GM21786 (cell line): ENCODE data around the gene FIBCD1.

ENCODE experiments used
- ATAC-seq: cut with Tn5 transposase; IDR thresholded peaks from one replicate; pipeline ENCODE4 v1.9.1; 2021; ENCODE audit not compliant: unreplicated experiment

The FIBCD1 gene

DNA sequence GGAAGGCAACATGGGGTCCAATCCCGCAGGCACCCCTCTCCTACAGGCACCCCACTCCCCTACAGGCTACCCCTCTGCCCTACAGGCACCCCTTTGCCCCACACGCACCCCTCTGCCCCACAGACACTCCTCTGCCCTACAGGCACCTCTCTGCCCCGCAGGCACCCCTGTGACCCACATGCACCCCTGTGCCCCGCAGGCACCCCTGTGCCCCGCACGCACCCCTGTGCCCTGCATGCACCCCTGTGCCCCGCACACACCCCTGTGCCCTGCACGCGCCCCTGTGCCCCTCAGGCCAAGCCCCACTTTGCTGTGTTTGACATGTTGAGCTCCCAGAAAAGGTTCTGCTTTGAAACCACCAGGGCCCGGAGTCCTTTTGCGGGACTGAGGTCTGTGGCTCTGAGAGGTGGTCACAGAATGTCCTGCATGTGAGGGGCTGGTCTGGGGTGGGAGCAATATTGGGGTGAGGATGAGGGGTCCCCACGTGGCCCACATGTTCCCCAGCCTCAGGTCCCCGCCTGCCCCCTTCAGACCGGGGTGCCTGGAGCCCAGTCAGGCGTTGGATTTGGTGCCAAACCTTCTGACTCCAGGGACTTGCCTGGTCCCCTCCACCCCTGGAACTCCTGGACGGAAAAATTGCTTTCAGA, 41.8 kb downstream of the FIBCD1 start:
- no peak for ATAC-seq

DNA sequence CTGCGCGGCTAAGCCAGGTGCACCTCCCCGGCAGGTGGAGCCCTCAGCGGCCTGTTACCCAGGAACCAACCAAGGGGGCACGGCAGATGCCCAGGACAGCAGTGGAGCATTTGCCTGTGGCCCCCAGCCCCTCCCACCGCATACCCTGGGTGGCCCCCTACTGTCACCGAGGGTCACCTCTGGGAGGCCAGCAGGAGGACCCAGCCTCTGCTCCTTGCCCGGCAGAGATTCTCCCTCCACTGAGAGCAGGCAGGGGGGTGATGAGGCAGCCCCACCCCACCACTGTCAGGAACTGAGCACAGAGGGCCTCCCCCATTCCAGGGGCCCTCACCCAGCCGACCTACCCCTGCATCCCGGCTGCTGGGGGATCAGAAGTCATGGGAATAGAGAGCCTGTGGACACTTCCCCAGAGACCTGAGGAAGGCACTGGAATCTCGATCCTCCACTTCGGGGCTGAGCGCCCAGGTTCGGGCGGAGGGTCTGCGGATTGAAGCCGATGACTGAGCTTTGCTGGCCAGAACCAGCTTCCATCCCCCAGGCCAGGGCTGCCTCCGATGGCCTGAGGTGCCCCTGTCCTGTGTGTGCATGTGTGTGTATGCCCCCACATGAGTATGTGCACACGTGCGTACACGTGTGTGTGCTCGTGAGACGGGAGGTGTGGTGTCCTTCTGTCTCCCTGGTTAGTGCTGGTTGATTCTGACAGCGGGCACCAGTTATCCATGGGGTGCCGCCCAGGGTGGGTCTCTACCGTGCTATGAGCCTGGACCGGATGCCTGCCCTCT, 42.6 kb downstream of the FIBCD1 start, which contains the start of gene QRFP:
Gene QRFP, minus strand, starts transcription at position 580 of the 782 bp plus-strand sequence. CDS start 2,974 bp downstream, outside the sequence.
- no peak for ATAC-seq

DNA sequence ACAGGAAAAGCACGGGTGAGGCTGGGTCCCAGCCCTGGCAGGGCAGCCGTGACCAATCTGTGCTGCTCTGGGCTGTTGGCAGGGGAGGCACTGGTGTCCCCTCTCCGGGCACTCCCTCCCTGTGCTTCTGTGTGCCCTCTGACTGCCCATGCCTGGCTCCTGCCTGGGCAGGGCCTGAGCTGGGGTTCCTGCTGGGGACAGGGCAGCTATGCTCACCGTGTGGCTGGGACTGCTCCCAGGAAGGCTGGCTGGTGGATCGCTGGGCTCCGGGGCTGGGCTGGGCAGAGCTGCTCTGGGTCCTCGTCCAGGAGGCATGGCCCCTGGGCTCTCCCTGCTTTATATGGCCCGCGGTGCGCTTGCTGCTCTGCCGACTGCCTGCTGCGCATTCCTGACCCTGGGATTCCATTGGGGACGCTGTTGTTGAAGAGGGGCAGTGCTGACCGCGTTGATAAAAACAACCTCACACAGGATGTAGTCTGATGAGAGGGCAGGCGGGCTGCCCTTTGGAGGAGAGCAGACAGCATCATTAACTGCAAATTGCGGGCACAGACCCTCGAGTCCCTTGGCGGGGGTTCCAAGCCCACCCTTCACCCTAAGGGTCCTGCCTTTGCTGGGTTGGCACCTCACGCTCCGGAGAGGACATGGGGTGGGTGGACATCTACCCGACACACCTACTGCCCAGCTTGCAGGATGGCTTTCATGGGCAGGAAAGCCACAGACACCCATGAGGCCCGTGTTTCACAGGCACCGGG, 43.4 kb downstream of the FIBCD1 start:
- no peak for ATAC-seq

DNA sequence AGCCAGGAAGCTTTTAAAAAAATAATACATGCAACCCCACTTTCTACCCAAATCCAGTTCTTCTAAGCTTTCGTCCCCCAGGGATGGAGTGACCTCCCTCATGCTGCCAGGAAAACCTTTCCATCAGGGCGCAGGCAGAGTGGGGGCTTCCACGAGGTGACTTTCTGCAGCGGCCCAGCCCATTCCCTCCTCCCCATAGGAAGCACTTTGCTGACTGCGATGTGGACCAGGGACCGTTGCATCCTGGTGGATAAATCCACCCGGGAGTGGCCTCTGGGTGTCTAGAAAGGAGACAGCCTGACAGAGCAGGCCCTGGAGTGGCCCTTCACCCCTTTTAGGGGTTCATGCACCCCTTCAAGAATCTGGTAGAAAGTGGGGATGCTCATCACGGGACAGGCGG, 44.0 kb downstream of the FIBCD1 start:
- no peak for ATAC-seq

DNA sequence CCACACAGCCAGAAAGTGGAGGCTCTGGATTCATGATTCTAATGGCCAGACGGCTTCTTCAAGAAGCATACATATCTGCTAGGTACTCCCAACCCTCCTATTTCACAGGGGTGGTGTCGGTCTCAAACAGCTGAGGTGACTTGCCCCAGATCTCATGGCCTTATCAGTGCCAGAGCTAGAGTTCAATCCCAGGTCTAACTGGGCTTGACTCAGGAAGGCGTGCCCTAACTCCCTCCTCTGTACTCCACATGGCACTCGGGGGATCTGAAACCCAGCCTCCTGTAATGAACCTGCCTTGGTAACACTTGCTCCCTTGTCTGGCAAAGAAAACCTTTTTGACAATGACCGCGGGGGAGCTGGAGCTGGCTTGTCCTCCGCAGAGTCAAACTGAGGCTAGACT, 44.5 kb downstream of the FIBCD1 start:
- no peak for ATAC-seq

DNA sequence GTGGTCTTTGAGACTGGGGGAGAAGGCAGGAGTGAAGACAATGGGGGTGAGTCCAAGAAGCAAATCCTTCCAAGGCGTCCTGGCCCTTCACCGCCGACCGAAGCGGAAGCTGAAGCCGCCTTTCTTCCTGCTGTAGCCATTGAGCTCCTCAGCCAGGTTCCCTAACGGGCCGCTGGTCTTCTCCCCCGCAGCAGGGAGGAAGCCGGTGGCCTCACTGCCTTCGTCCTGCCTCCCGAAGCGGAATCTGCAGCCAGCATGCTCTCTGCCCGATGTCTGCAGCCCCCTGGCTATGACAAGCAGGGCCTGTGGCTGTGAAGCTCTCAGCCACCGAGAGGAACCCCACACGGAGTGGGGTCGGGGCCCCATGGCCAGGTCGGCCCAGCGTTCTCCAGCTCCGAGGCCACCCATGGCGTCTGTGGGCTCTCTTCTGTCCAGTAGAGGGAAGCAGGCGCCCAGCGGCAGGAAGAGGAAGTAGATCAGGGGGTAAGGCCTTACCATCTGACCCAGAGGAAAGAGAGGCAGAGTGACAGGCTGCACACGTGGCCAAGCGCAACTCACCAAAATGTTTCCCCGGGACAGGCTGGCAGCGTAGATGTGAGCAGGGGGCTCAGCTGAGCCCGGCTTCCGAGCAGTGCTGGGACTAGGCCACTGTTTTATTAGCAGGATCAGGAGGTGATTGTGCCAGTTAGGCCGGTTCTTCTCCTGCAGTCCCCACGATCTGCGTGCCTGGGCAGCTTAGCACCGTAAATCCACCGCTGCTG, 45.5 kb downstream of the FIBCD1 start:
- ATAC-seq: no peak

DNA sequence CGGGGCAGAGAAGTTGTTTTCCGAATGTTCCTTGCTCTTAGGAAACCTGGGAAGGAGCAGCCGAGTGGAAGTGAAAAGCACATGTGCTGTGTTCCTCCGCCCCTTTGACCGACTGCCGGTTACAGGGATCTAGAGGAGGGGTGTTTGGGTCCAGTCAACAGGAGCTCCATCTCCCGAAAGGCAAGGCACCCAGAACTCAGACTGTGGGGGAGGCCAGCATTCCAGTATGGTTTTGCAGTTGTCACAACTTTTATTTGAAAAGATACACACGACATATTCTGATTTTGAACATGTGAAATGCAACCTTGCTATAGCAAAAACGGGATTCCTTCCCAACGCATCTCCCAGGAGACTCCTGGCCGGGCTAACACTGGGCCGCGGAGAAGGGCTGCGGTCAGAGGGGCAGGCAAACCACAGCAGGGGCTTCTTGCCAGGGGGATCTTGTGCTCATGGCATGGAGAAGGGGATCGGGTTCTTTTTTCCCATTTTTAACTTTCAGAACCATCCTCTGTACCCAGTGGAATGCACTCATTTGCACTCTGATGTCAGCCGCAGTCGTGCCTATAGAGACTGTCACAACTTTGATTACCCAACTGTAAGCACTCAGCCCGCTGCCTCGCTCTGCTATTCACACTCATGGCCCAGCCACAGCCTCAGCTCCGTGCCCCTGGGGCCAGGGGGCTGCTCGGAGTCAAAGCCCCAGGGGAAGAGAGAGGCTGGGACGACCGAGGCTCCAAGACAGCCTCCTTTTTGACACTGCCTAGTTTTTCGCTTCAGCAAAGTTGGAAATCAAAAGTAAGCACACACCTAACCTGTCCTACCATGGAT, 46.4 kb downstream of the FIBCD1 start:
- ATAC-seq: no peak

DNA sequence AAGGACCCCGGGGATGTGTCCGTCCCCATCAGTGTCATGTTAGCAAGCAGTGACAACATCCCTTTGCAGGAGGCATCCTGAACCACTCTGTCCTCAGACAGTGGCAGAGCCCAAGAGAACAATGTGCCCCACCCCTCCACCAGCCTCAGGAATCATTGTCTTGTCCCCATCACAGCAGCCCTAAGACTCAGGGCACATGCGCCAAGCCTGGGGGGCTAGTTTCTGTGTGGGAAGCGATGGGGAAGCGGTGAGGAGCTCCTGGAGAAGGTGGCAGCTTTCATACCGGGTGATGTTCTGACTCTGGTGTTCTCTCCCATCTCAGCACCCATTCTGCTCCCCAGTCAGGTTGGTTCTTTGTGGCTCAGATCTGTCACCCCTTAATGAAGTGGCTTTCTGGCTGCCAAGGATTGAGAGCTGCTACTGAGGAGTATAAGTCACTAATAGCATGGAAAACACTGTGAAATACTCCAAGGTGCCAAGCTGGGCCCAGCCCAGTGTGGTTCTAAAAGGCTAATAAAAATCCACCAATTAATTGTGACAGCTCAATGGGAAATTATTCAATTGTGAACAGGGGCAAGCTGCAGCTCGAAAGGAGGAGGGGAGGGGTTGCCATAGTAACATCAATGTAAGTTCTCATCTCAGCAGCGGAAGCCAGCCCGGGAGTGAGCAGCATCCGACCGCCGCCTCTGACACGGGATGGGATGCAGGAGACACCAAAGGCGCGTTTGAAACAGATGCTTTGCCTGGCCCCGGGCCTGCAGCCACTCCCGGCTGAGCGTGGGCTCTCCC, 47.2 kb downstream of the FIBCD1 start:
- no peak for ATAC-seq

DNA sequence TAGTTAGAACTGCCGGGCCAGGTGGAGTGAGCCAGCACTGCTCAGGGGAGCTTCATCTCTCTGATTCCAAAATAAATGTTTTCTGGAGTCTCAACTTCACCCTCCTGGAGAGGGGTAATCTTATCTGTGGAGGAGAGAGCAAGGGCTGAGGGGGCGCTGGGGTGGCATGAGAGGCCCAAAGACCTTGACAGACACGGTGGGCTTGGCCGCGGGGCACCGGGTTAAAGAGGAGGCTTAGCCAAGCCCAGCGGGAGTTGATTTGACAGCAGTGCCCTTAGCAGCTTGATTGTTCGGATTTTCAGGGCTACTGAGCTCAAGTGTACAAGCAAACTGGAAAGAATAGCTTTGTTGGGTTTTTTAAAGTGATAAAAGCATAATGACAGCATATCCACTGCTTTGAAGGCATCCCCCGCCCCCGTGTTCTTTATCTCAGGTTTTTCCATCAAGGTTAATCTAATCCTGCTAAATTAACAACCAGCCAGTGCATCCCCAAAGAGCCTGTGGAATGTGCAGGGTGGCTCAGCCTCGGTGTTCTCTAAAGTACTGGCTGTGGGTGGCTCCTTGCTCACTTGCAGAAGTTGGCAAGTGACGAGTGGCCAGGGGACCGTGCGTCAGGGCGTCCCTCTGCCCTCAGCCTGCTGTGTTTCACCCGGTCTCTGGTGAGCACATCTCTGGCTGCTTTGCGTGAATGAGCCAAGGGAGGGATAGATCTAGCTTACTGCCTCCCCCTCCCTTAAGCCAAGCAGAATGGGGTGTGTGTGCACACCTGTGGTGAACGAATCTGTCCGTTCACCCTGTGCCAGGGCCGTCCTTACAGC, 48.0 kb downstream of the FIBCD1 start:
- ATAC-seq: no peak

DNA sequence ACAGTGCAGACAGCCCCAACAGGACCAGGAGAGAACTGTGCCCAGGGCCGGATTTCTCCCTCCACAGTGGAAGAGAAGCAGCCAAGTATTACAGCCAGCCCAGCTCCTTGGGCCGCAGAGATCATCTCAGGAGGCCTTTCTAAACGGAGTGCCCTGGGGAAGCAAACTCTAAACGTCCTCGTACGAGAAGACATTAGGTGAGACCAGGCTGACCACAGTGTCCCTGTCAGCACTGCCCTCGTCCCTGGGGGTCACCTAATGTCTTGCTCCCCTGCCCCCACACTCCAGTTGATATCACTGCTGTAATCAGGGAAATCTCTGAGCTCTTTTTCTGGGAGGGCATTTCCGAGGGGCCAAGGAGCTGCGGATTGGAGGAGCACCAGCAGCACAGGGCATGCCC, 48.9 kb downstream of the FIBCD1 start:
- no peak for ATAC-seq

DNA sequence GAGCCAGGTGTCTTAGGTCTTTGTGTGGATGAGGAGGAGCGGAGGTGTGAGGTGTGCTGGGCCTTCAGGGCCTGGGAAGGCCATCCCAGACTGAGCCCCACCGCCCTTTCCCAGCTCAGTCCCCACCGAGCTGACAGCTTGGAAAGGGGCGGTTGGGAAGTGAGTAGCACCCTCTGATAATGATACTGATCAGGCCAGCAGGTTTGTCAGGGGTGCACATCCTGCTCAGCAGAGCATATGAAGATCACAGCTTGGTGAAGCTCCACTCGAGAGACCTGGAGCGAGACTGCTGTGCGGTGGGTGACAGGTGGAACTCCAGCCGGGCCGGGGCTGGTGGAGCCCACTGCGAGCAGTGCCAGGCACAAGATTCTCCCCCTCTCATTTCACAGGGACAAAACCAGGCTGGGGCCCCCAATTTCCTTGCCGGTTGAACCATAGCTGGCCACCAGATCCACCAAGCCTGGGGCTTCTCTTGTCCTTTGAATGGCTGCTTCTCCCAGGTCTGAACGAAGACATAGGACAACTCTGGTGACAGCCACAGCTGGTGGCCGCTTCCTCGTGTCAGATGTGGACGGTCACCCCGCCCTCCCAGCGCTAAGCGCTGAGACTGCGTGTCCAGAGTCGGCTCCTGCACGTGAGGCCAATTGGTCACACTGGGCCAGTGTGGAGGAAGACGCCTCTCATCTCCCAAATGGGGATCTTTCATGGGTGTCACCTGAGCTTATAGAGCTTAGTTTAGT, 50.7 kb downstream of the FIBCD1 start:
- ATAC-seq: no peak

DNA sequence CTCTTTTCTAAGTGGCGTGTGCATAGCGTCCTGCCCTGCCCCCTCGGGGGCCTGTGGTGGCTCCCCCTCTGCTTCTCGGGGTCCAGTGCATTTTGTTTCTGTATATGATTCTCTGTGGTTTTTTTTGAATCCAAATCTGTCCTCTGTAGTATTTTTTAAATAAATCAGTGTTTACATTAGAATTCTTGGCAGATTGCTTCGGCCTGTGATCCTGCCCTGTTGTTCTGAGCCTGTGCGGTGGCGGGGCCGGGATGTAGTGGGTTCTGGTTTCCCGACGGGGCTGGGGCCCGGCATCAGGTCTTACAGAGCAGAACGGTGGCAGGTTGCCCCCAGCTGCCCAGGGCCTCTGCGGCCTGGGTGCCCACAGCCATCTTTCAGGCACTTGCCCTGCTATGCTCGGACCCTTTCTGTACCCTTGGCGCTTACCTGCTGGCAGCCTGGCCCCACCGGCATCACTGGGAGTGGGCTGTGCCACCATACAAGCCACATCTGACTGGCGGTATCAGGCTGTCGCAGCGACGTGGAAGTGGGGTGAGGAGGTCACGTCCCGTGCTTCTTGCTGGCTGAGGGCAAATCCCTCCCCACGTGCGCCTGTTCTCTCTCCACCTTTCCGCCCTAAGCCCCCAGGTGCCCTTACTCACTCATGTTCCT, 51.4 kb downstream of the FIBCD1 start:
- no peak for ATAC-seq

DNA sequence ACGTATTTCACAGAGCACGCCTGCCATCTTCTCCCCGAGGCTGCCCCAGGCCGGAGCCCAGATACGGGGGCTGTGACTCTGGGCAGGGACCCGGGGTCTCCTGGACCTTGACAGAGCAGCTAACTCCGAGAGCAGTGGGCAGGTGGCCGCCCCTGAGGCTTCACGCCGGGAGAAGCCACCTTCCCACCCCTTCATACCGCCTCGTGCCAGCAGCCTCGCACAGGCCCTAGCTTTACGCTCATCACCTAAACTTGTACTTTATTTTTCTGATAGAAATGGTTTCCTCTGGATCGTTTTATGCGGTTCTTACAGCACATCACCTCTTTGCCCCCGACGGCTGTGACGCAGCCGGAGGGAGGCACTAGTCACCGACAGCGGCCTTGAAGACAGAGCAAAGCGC, 52.1 kb downstream of the FIBCD1 start:
- ATAC-seq: no peak

DNA sequence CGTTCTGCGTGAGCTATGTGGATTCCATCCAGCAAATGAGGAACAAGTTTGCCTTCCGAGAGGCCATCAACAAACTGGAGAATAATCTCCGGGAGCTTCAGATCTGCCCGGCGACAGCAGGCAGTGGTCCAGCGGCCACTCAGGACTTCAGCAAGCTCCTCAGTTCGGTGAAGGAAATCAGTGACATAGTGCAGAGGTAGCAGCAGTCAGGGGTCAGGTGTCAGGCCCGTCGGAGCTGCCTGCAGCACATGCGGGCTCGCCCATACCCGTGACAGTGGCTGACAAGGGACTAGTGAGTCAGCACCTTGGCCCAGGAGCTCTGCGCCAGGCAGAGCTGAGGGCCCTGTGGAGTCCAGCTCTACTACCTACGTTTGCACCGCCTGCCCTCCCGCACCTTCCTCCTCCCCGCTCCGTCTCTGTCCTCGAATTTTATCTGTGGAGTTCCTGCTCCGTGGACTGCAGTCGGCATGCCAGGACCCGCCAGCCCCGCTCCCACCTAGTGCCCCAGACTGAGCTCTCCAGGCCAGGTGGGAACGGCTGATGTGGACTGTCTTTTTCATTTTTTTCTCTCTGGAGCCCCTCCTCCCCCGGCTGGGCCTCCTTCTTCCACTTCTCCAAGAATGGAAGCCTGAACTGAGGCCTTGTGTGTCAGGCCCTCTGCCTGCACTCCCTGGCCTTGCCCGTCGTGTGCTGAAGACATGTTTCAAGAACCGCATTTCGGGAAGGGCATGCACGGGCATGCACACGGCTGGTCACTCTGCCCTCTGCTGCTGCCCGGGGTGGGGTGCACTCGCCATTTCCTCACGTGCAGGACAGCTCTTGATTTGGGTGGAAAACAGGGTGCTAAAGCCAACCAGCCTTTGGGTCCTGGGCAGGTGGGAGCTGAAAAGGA, 53.3 kb downstream of the FIBCD1 start:
- no peak for ATAC-seq

DNA sequence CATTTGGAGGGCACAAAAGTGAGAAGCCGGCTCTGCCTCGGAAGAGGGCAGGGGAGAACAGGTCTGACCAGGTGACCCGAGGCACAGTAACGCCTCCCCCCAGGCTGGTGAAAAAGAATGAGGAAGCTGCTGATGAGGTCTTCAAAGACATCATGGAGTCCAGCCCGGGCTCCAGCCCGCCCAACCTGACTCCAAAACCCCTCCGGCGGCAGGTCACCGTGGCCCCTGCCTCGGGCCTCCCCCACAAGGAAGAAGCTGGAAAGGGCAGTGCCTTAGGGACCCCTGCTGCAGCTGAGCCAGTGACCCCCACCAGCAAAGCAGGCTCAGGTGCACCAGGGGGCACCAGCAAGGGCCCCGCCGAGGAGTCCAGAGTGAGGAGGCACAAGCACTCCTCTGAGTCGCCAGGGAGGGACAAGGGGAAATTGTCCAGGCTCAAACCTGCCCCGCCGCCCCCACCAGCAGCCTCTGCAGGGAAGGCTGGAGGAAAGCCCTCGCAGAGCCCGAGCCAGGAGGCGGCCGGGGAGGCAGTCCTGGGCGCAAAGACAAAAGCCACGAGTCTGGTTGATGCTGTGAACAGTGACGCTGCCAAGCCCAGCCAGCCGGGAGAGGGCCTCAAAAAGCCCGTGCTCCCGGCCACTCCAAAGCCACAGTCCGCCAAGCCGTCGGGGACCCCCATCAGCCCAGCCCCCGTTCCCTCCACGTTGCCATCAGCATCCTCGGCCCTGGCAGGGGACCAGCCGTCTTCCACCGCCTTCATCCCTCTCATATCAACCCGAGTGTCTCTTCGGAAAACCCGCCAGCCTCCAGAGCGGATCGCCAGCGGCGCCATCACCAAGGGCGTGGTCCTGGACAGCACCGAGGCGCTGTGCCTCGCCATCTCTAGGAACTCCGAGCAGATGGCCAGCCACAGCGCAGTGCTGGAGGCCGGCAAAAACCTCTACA, 54.2 kb downstream of the FIBCD1 start:
- no peak for ATAC-seq
